Measurements from ENCODE around the gene APIP.
A peak's percentile ranks its signal among the peaks of the same experiment; 100 is the strongest.
"Not testable (repeated sequence)": the region's sequence is repeated elsewhere in the genome, so short reads cannot be mapped to it uniquely, and the experiment has no call there.

APIP gene

GRCh38 chr11:34926101-34926830 lies 10.1 kb upstream of the APIP start:
- DNase-seq (ENCODE audit: low spot score) = peak; percentile 67

GRCh38 chr11:34924714-34925113 lies 8.5 kb upstream of the APIP start:
- DNase-seq (ENCODE audit: low spot score) = no peak

- no peak for DNase-seq (ENCODE audit: low spot score)
Measured at GRCh38 chr11:34921156-34921555, 5.0 kb upstream of the APIP start.

- no peak for DNase-seq (ENCODE audit: low spot score)
Measured at GRCh38 chr11:34916843-34917770, 928 bp upstream of the APIP start.

GRCh38 chr11:34915136-34916014 lies 804 bp downstream of the APIP start:
- peak; percentile 62 for DNase-seq (ENCODE audit: low spot score)

- DNase-seq (ENCODE audit: low spot score) = not testable (repeated sequence)
Measured at GRCh38 chr11:34913556-34913955, 2.6 kb downstream of the APIP start.

GRCh38 chr11:34911676-34912075 lies 4.5 kb downstream of the APIP start:
- DNase-seq (ENCODE audit: low spot score) = no peak

GRCh38 chr11:34910817-34911216 lies 5.4 kb downstream of the APIP start:
- no peak for DNase-seq (ENCODE audit: low spot score)

- DNase-seq (ENCODE audit: low spot score) = no peak
Measured at GRCh38 chr11:34909955-34910354, 6.2 kb downstream of the APIP start.

- DNase-seq (ENCODE audit: low spot score) = no peak
Measured at GRCh38 chr11:34909415-34909814, 6.8 kb downstream of the APIP start.

GRCh38 chr11:34907934-34908593 lies 8.1 kb downstream of the APIP start:
- no peak for DNase-seq (ENCODE audit: low spot score)

- no peak for DNase-seq (ENCODE audit: low spot score)
Measured at GRCh38 chr11:34905666-34906065, 10.5 kb downstream of the APIP start.

GRCh38 chr11:34904421-34904955 lies 11.7 kb downstream of the APIP start:
- DNase-seq (ENCODE audit: low spot score) = no peak

- DNase-seq (ENCODE audit: low spot score) = no peak
Measured at GRCh38 chr11:34899633-34900016, 16.6 kb downstream of the APIP start.

- DNase-seq (ENCODE audit: low spot score) = no peak
Measured at GRCh38 chr11:34898474-34898873, 17.7 kb downstream of the APIP start.

- DNase-seq (ENCODE audit: low spot score) = no peak
Measured at GRCh38 chr11:34897171-34897870, 18.9 kb downstream of the APIP start.

- not testable (repeated sequence) for DNase-seq (ENCODE audit: low spot score)
Measured at GRCh38 chr11:34896191-34896590, 20.0 kb downstream of the APIP start.

- DNase-seq (ENCODE audit: low spot score) = no peak
Measured at GRCh38 chr11:34893416-34893815, 22.8 kb downstream of the APIP start.

- no peak for DNase-seq (ENCODE audit: low spot score)
Measured at GRCh38 chr11:34891611-34892010, 24.6 kb downstream of the APIP start.

- peak; percentile 20 for DNase-seq (ENCODE audit: low spot score)
Measured at GRCh38 chr11:34890812-34891211, 25.4 kb downstream of the APIP start.

GRCh38 chr11:34890089-34890488 lies 26.1 kb downstream of the APIP start:
- DNase-seq (ENCODE audit: low spot score) = no peak
